Astrocyte of the cerebellum (primary cell): ENCODE data around the gene ALKBH3.

Experiments
- DNase-seq: peaks from one replicate; pipeline ENCODE4 v3.0.0-alpha.2; 2011; ENCODE audit warnings: low read depth
- H3K4me3 ChIP-seq: 2 replicates; pipeline ENCODE4 v1.5.1; 2011; ENCODE audit warnings: mild to moderate bottlenecking, low read depth, low read length, moderate library complexity
- CTCF ChIP-seq: IDR thresholded peaks from 2 replicates; pipeline ENCODE4 v1.5.1; 2012; ENCODE audit warnings: low read length, low read depth, moderate library complexity, mild to moderate bottlenecking; ENCODE audit errors: missing control alignments
- in situ Hi-C: cut with HindIII; loops from 2 replicates; pipeline ENCODE4 v1.10.0; 2017; ENCODE audit warnings: low sequenced_read_pairs

The ALKBH3 gene

GRCh38 chr11:43967661-43968060, 87.0 kb downstream of the ALKBH3 start:
- DNase-seq = no peak
- in situ Hi-C loops = no loop called here
- H3K4me3 ChIP-seq = no peak overlapping the region
- TF ChIP-seq CTCF = no peak

GRCh38 chr11:43968719-43969118, 88.1 kb downstream of the ALKBH3 start:
- in situ Hi-C loops = no loop called here
- H3K4me3 ChIP-seq = no peak overlapping the region
- no peak for DNase-seq
- TF ChIP-seq CTCF = no peak

GRCh38 chr11:43969543-43969942, 88.9 kb downstream of the ALKBH3 start:
- no peak for TF ChIP-seq CTCF
- in situ Hi-C loops = no loop called here
- no peak for DNase-seq
- H3K4me3 ChIP-seq = no peak overlapping the region
